Endodermal cell (in vitro differentiated cells): Measurements from ENCODE around the gene SEPTIN10. TPM values are rescaled to one million over a fixed set of nuclear protein-coding genes. Genes with fewer than 3 reads are reported as not detected.

Experiments used
- DNase-seq: peaks from one replicate; pipeline ENCODE4 v3.0.0-alpha.2; 2017
- H3K27ac ChIP-seq: 2 replicates; pipeline ENCODE4 v1.5.1; 2013; ENCODE audit warnings: mild to moderate bottlenecking, low read depth, low read length, moderate library complexity
- H3K27me3 ChIP-seq: 2 replicates; pipeline ENCODE4 v1.6.1; 2013; ENCODE audit warnings: mild to moderate bottlenecking, low read length, moderate library complexity; ENCODE audit not compliant: insufficient read depth, control insufficient read depth, poor library complexity, severe bottlenecking
- H3K36me3 ChIP-seq: 2 replicates; pipeline ENCODE4 v1.7.0; 2013; ENCODE audit warnings: mild to moderate bottlenecking, low read length, moderate library complexity; ENCODE audit not compliant: control insufficient read depth, insufficient read depth
- H3K4me1 ChIP-seq: one replicate; pipeline ENCODE4 v1.7.0; 2013; ENCODE audit warnings: low read length; ENCODE audit not compliant: control insufficient read depth, insufficient read depth
- H3K4me3 ChIP-seq: 2 replicates; pipeline ENCODE4 v1.5.1; 2013; ENCODE audit warnings: mild to moderate bottlenecking, low read length, moderate library complexity
- H3K9ac ChIP-seq: 2 replicates; pipeline ENCODE4 v1.6.1; 2013; ENCODE audit warnings: mild to moderate bottlenecking, low read length, moderate library complexity; ENCODE audit not compliant: poor library complexity, severe bottlenecking; ENCODE audit errors: extremely low read depth
- H3K9me3 ChIP-seq: 2 replicates; pipeline ENCODE4 v1.6.1; 2013; ENCODE audit warnings: mild to moderate bottlenecking, low read length, moderate library complexity; ENCODE audit not compliant: control insufficient read depth
- H3K27ac Mint-ChIP-seq: 2 replicates; pipeline ENCODE4 v1.8.0; 2020; ENCODE audit warnings: mixed read lengths
- H3K27me3 Mint-ChIP-seq: 2 replicates; pipeline ENCODE4 v1.8.0; 2021; ENCODE audit warnings: mild to moderate bottlenecking, mixed read lengths; ENCODE audit not compliant: insufficient read depth
- H3K36me3 Mint-ChIP-seq: 2 replicates; pipeline ENCODE4 v1.8.0; 2020; ENCODE audit warnings: low read depth, mixed read lengths
- H3K4me1 Mint-ChIP-seq: 2 replicates; pipeline ENCODE4 v1.8.0; 2020; ENCODE audit warnings: mixed read lengths
- H3K4me3 Mint-ChIP-seq: 2 replicates; pipeline ENCODE4 v1.8.0; 2020; ENCODE audit warnings: mild to moderate bottlenecking, moderate library complexity, mixed read lengths
- H3K9me3 Mint-ChIP-seq: 2 replicates; pipeline ENCODE4 v1.8.0; 2020; ENCODE audit warnings: mild to moderate bottlenecking, mixed read lengths
- WGBS, 2 experiments: methylation state at CpG; one replicate each; pipeline versions ENCODE4 v1.1.5 to v1.1.7; 2013; ENCODE audit warnings: missing lambda C conversion rate in 2 of 2, mixed read lengths in 1 of 2; ENCODE audit not compliant: insufficient coverage in 1 of 2, insufficient read length in 1 of 2; 5-methylcytosine and 5-hydroxymethylcytosine counted together
- total RNA-seq, 2 donors: library from RNA; stranded (reverse); fragmentation: NEBNext Ultra II Directional in 1 of 2; extraction: Animal tissue kit (Norgen Biotek cat#: 25700) in 1 of 2; gene quantifications; 2 replicates in 1 of 2; 3 replicates in 1 of 2; pipeline ENCODE4 v1.2.1, GENCODE V29; 2021
- TF ChIP-seq, protein P1 (sequence below): fragments of 200-600 bp; sonication (generic); conservative IDR thresholded peaks from 2 replicates; pipeline ENCODE4 v1.5.0; 2021; ENCODE audit warnings: antibody characterized with exemption, mild to moderate bottlenecking

The SEPTIN10 gene
- total RNA-seq, 2 donors from 2014 or later = 103 to 120 TPM

DNA sequence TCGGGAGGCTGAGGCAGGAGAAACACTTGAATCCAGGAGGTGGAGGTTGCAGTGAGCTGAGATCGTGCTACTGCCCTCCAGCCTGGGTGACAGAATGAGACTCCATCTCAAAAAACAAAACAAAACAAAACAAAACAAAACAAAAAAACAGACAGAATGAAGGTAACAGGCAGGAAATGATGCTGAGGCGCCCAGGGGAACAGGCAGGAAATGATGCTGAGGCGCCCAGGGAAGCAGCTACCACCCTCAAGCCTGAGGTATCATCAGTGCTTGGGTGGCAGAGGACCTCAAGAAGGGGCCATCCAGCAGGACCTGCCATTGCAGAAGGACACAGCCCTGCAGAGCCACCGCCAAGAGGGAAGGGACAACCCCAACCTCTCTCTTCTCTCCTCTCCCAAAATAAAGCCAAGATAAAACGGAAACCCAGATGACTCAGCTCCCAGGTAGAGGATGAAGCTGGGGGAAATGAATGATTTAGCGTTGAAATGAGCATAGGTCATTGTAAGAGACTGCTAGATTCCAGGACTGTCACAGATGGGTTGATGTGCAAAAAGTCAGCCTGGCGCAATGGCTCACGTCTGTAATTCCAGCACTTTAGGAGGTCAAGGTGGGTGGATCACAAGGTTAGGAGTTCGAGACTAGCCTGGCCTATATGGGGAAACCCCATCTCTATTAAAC, 19.7 kb upstream of the SEPTIN10 start:
- Mint-ChIP-seq H3K4me1 (no peaks in the 10 kb centered on the region), H3K4me3 (no peak overlapping the region), H3K27me3 (no peaks in the 10 kb centered on the region), H3K9me3 (no peaks in the 10 kb centered on the region), H3K27ac (no peak overlapping the region), H3K36me3 (no peaks in the 10 kb centered on the region)
- WGBS, 2 experiments = 94 to 98% methylated on average over 8 to 10 of the region's 10 CpGs
- Histone ChIP-seq H3K27ac (no peak overlapping the region), H3K4me3 (no peak overlapping the region), H3K9ac (no peak overlapping the region), H3K27me3 (no peaks in the 10 kb centered on the region), H3K9me3 (no peaks in the 10 kb centered on the region), H3K36me3 (no peaks in the 10 kb centered on the region), H3K4me1 (no peaks in the 10 kb centered on the region)
- no peak for DNase-seq
- TF ChIP-seq, protein P1, sequence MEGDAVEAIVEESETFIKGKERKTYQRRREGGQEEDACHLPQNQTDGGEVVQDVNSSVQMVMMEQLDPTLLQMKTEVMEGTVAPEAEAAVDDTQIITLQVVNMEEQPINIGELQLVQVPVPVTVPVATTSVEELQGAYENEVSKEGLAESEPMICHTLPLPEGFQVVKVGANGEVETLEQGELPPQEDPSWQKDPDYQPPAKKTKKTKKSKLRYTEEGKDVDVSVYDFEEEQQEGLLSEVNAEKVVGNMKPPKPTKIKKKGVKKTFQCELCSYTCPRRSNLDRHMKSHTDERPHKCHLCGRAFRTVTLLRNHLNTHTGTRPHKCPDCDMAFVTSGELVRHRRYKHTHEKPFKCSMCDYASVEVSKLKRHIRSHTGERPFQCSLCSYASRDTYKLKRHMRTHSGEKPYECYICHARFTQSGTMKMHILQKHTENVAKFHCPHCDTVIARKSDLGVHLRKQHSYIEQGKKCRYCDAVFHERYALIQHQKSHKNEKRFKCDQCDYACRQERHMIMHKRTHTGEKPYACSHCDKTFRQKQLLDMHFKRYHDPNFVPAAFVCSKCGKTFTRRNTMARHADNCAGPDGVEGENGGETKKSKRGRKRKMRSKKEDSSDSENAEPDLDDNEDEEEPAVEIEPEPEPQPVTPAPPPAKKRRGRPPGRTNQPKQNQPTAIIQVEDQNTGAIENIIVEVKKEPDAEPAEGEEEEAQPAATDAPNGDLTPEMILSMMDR = no peak

DNA sequence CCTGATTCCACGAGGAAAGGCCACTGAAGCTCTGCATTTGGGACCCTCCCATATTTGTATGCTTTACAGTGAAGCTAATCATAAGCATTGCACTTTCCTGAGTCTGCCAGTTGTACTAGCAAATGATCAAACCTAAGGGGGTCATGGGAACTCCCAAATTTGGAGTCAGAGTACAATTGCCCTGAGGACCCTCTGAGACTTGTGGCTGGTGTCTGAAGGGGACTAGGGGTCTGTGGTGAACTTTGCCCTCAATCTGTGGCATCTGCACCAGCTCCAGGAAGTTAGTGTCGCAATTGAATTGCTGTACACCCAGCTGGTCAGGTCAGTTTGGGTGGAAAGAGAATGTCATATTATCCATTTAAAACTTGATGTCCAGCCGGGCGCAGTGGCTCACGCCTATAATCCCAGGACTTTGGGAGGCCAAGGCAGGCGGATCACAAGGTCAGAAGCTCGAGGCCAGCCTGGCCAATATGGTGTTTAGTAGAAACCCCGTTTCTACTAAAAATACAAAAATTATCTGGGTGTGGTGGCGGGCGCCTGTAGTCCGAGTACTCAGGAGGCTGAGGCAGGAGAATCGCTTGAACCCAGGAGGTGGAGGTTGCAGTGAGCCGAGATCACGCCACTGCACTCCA, 18.5 kb upstream of the SEPTIN10 start:
- no peak overlapping the region for H3K27ac Mint-ChIP-seq
- Histone ChIP-seq H3K27ac (no peak overlapping the region), H3K4me3 (no peak overlapping the region), H3K4me1 (no peaks in the 10 kb centered on the region), H3K9ac (no peak overlapping the region), H3K27me3 (no peaks in the 10 kb centered on the region), H3K9me3 (no peaks in the 10 kb centered on the region), H3K36me3 (no peaks in the 10 kb centered on the region)
- H3K4me3 Mint-ChIP-seq = no peak overlapping the region
- H3K36me3 Mint-ChIP-seq = no peaks in the 10 kb centered on the region
- no peak for DNase-seq
- H3K4me1 Mint-ChIP-seq = no peaks in the 10 kb centered on the region
- 87 to 92% methylated on average over 14 of the region's 14 CpGs for WGBS, 2 experiments
- H3K9me3 Mint-ChIP-seq = no peaks in the 10 kb centered on the region
- H3K27me3 Mint-ChIP-seq = no peaks in the 10 kb centered on the region
- TF ChIP-seq, protein P1 = no peak

- H3K9ac ChIP-seq = no peak overlapping the region
- Mint-ChIP-seq H3K4me3 (no peak overlapping the region), H3K9me3 (no peaks in the 10 kb centered on the region), H3K4me1 (no peaks in the 10 kb centered on the region), H3K27me3 (no peaks in the 10 kb centered on the region), H3K27ac (no peak overlapping the region), H3K36me3 (no peaks in the 10 kb centered on the region)
- H3K4me1 ChIP-seq = no peaks in the 10 kb centered on the region
- H3K9me3 ChIP-seq = no peaks in the 10 kb centered on the region
- TF ChIP-seq, protein P1 = no peak
- H3K36me3 ChIP-seq = no peaks in the 10 kb centered on the region
- 44 to 77% methylated on average over 1 to 3 of the region's 3 CpGs for WGBS, 2 experiments
- DNase-seq = no peak
- H3K27ac ChIP-seq = no peak overlapping the region
- H3K4me3 ChIP-seq = no peak overlapping the region
- no peaks in the 10 kb centered on the region for H3K27me3 ChIP-seq
Measured at GRCh38 chr2:109631741-109632140, 18.0 kb upstream of the SEPTIN10 start.
